ENCODE results near the gene MEP1A. TPM values are rescaled to one million over a fixed set of nuclear protein-coding genes. Genes with fewer than 3 reads are reported as not detected.
A peak's percentile ranks its signal among the peaks of the same experiment; 100 is the strongest.

The MEP1A gene
- total RNA-seq, 1 donor = not detected

DNA sequence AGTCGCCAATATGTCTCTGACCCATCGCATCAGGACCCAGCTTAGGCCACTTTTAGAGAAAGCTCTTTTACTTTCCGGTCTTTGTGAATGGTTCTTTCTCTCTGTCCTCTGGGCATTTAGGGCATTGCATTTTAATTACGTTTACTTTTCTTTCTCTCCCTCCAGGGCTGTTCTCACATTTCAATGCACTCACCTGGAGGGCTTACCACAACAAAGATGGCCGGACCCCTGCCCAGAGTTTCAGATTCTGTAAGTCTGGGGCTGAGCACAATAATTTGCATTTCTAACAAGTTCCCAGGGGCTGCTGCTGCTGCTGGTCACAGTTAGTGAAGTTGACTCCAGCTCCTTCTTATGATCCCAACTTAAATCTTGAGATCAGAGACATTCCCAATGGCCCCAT is 43.5 kb upstream of the MEP1A start:
- H3K4me3 ChIP-seq (ENCODE audit: low read depth, low read length) = no peak overlapping the region
- no peak for TF ChIP-seq CTCF (IDR thresholded peaks at IDR 0.05; ENCODE audit: insufficient read depth, low read depth, low read length)
- no peak for DNase-seq (ENCODE audit: low read depth)

GRCh38 chr6:46751658-46752057 is 41.5 kb upstream of the MEP1A start:
- no peak overlapping the region for H3K4me3 ChIP-seq (ENCODE audit: low read depth, low read length)
- no peak for DNase-seq (ENCODE audit: low read depth)
- no peak for TF ChIP-seq CTCF (IDR thresholded peaks at IDR 0.05; ENCODE audit: insufficient read depth, low read depth, low read length)

- H3K4me3 ChIP-seq (ENCODE audit: low read depth, low read length) = no peak overlapping the region
- TF ChIP-seq CTCF (IDR thresholded peaks at IDR 0.05; ENCODE audit: insufficient read depth, low read depth, low read length) = no peak
- no peak for DNase-seq (ENCODE audit: low read depth)
Measured at GRCh38 chr6:46755865-46756264, 37.3 kb upstream of the MEP1A start.

DNA sequence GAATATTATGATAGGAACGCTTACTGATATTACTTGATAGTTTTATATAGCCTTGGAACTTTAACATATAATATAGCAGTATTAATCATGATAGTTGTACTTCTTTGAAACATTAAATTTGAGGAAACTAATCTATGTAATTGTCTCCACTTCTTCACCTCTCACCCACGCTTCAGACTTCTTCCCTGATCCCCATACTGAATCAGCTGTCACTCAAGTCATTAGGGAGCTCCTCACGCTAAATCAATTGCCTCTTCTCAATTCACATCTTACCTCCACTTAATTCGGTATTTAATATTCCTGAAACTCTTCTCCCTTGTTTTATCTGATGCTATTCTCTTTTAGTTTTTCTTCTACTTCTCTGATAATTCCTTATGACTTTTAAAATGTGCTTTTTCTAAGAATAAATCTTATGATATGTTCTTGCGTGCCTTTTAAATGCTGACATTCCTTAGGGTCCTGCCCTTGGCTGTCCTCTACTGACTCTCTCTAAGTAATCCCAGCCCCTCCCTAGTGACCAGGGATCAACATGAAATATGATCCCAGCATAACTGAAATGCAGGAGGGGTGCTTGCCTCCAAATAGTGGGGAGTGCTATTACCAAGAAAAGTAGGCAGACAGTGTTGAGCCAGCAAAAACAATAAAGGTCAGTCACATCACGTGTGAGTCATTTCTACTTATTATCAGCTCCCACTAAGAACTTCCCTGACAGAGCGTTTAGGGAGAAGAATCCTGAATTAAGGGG is 36.5 kb upstream of the MEP1A start:
- peak; percentile 8 for DNase-seq (ENCODE audit: low read depth)
- no peak overlapping the region for H3K4me3 ChIP-seq (ENCODE audit: low read depth, low read length)
- no peak for TF ChIP-seq CTCF (IDR thresholded peaks at IDR 0.05; ENCODE audit: insufficient read depth, low read depth, low read length)

GRCh38 chr6:46757214-46757596 is 36.0 kb upstream of the MEP1A start:
- DNase-seq (ENCODE audit: low read depth) = peak; percentile 2
- H3K4me3 ChIP-seq (ENCODE audit: low read depth, low read length) = no peak overlapping the region
- TF ChIP-seq CTCF (IDR thresholded peaks at IDR 0.05; ENCODE audit: insufficient read depth, low read depth, low read length) = no peak

DNA sequence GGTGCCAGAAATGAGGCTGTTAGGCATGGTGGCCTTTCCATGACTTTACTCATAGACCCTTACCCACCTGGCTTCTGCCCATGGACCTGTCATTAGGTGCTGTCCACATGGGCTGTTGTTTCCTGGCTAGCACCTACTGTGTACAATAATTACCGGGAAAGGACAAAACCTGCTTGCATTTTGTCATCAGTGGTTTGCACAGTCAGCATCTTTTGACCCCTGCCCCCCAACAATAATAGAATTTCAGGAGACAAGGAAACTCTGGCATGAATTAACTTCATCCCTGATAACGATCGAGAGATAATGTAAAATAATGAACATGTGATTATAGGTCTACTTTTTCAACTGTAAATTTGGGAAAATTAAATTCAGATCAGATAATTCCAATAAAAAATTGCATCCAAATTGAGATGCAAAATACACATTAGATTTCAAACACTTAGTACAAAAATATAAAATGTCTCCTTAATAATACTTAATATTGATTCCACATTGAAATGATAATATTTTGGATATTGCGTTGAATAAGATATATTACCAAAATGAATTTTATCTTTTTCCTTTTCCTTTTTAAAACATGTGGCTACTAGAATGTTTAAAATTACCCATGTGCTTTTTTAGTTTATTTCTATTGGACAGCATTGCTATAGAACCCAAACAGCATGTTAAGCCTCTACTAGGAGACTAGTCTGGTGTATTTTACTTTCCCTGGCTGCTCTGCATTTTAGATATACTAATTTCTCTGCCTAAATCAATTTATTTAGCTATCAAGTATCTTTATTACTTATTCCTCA is 34.0 kb upstream of the MEP1A start:
- no peak for TF ChIP-seq CTCF (IDR thresholded peaks at IDR 0.05; ENCODE audit: insufficient read depth, low read depth, low read length)
- H3K4me3 ChIP-seq (ENCODE audit: low read depth, low read length) = no peak overlapping the region
- DNase-seq (ENCODE audit: low read depth) = no peak

Measured in fibroblast of villous mesenchyme (primary cell).